AG10803 (cell line): ENCODE results near the gene VGLL4.

ENCODE experiments used
- DNase-seq: peaks from one replicate; pipeline ENCODE4 v3.0.0; 2010; ENCODE audit warnings: low read depth
- H3K4me3 ChIP-seq: 2 replicates; pipeline ENCODE4 v1.5.1; 2011; ENCODE audit warnings: mild to moderate bottlenecking, low read length, control low read depth
- TF ChIP-seq, protein P1 (sequence below): conservative IDR thresholded peaks from 2 replicates; pipeline ENCODE4 v1.5.1; 2011; ENCODE audit warnings: mild to moderate bottlenecking, low read length, control low read depth, inconsistent platforms

Gene VGLL4

DNA sequence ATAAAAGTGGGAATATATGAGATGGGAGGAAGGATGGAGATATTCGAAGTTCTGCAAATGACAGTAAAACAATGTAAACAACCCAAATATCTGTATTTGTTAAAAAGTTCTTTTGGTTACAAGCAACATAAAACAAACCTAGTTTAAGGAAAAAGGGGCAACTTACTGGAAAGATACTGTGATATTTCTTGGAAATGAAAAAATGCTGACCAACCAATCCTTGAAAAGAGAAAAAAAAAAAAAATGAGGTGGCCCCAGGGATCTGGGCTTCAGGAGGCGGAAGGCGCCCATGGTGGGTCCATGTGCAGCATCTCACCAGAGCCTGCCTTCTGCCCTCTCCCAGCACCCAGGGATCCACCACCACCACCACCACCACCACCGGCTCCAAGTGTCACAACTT lies 59.1 kb downstream of the VGLL4 start:
- DNase-seq, result no peak
- no peak overlapping the region for H3K4me3 ChIP-seq
- TF ChIP-seq, protein P1, sequence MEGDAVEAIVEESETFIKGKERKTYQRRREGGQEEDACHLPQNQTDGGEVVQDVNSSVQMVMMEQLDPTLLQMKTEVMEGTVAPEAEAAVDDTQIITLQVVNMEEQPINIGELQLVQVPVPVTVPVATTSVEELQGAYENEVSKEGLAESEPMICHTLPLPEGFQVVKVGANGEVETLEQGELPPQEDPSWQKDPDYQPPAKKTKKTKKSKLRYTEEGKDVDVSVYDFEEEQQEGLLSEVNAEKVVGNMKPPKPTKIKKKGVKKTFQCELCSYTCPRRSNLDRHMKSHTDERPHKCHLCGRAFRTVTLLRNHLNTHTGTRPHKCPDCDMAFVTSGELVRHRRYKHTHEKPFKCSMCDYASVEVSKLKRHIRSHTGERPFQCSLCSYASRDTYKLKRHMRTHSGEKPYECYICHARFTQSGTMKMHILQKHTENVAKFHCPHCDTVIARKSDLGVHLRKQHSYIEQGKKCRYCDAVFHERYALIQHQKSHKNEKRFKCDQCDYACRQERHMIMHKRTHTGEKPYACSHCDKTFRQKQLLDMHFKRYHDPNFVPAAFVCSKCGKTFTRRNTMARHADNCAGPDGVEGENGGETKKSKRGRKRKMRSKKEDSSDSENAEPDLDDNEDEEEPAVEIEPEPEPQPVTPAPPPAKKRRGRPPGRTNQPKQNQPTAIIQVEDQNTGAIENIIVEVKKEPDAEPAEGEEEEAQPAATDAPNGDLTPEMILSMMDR, result no peak

DNA sequence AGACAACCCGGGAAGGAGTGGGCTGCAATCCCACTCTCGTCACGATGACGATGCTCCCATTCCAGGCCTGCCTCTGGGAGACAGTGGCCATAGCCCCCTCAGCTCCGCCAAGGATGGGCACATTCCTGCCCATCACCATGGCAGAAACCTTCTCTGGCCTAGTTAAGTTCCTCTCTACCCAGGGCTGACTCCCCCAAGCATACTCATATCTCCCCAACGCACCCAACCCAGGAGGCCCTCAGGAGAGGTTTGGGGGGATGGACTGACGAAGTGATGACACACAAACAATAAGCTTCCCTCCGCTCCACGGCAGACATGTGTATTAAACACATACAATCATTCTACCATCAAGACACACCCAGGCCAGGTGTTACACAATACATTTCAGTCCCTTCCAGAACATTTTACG lies 60.1 kb downstream of the VGLL4 start:
- TF ChIP-seq, protein P1, result no peak
- DNase-seq, result no peak
- H3K4me3 ChIP-seq, result no peak overlapping the region

DNA sequence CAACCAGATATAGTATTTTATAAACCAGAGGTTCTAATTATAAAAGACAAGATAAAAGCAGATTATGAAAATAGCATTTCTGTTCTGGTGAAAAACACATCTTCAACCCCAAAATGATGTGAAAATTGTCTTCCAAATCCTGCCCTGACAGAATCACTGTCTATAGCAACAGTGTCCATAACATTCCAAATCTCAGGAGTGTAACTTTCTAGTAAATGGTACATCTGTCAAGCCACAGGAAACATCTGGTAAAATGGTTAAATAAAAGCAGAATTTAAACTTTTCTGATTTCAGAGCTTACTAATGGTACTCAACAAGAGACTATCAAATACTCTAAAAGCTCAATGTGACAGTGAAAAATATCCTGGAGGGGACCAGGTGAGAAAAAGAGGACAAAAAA lies 60.5 kb downstream of the VGLL4 start:
- TF ChIP-seq, protein P1, result no peak
- DNase-seq, result peak; percentile 57
- no peak overlapping the region for H3K4me3 ChIP-seq

DNA sequence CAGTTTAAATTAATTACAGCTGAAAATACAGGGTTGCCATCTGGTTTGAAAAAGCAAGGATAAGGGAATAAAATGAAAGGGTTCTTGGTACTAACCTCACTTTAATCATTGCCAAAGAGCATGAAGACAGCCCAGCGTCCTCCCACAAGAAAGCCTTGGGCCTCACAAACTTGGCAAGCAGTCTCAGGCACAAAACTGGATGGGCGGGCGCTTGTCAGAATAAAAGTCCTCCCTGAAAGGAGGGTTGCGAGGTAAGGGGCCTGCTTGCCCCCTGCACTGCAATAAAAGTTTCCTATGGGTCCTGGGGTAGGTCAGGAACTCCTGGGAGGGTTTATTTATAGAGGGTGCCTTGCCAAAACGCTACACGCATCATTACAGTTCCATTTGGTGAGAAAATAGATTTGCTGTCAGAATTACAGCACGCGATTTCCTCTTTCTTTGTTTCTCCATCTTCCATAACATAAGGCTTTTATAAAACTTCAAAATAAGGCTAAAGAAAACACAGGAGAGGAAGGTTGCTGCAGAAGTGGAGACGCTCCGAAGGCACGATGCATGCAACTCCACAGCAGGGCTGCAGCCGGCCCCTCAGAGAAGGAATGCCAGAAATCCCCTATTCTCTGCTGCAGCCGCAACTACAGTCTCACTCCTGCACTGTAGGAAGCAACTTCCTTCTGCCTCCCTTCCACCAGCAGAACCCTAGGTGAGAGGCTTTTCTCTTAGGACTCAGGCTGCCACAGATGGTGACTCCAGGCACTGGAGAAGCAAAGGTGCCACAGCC lies 61.3 kb downstream of the VGLL4 start:
- H3K4me3 ChIP-seq, result peak overlapping the region; percentile 36
- DNase-seq, result peak; percentile 92
- TF ChIP-seq, protein P1, result no peak

DNA sequence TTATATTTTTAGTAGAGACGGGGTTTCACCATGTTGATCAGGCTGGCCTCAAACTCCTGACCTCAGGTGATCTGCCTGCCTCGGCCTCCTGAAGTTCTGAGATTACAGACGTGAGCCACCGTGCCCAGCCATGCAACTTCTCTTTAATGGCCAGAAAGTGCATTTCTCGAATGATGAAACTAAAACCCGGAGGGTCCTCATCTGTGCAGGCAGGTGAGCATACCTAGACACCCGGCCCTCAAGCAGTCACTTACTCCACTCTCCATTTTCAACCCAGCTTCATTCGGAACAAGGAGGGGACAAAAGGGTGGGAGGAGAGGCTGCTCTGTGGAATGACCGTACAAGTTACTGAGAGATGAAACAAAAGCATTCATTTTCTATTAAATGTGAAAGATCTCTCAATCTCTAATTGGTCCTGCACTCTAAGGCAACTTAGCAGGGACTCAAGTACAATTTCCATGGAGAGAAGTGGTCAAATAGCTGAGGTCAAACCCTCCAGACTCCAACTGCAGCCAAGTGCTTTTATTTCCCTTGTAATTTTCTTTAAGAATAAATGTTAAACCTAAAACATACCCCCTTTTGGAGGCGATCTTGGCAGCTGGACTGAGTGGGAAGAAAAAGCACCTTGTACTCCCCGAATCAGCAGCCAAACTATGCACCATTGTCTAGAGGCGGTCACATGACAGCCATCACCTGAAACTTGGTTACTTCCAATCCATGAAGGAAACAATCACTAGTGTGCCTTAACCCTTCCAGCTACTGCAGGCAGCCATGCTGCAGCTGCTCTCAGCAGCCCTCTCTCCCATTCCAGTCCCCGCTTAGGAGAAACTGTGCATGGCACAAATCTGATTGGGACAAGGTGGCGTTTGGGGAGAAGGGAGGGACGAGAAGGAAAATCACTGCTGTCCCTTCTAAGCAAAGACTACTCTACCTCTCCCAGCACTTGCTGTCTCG lies 62.2 kb downstream of the VGLL4 start:
- DNase-seq, result no peak
- peak overlapping the region; percentile 36 for H3K4me3 ChIP-seq

DNA sequence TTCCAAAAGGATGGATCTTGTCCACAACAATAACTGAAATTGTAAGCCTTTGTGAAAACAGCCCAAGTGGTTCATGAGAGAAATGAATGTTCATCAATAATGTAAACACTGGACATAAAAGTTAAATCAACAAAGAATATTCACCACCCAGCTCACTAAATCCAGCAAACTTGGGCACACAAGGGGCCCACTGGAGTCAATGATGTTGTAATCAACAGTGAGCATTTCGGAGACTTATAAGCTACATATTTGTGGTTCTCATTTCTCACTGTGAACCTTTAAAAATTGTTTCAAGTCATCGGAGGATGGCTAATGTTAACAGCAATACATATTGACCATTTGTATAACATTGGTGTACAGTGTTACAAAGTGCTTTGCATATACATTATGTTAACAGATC lies 63.1 kb downstream of the VGLL4 start:
- TF ChIP-seq, protein P1, result no peak
- no peak for DNase-seq
- no peak overlapping the region for H3K4me3 ChIP-seq

More for the DNA sequence above, 62.2 kb downstream of the VGLL4 start:
- TF ChIP-seq, protein P1, result no peak
